Testis (tissue), 2 donors: ENCODE results near the gene FFAR3.

Experiments used
- CTCF ChIP-seq, 3 experiments: fragments of 450-650 bp in 2 of 3; fragments of 200-600 bp in 1 of 3; sonication (generic) in 1 of 3; IDR thresholded peaks; one replicate each; pipeline ENCODE4 v1.5.1; 2016 to 2019; ENCODE audit warnings: antibody characterized with exemption in 3 of 3, mild to moderate bottlenecking in 2 of 3, moderate library complexity in 1 of 3
- POLR2A ChIP-seq: fragments of 450-650 bp; IDR thresholded peaks from one replicate; pipeline ENCODE4 v1.6.1; 2017; ENCODE audit warnings: antibody characterized with exemption, mild to moderate bottlenecking, moderate library complexity

- no peak for TF ChIP-seq CTCF (IDR thresholded peaks at IDR 0.05)
- TF ChIP-seq POLR2A, result no peak
Observed at GRCh38 chr19:35317464-35318043, 40.7 kb upstream of the FFAR3 start.
